GM12878 (cell line): ENCODE measurements around the gene DUSP8.

ENCODE experiments used
- BRCA1 ChIP-seq: IDR thresholded peaks from 2 replicates; pipeline ENCODE4 v1.6.1; 2011; ENCODE audit warnings: low read depth, low read length, improper control_type of control experiment
- CREM ChIP-seq: IDR thresholded peaks from 2 replicates; pipeline ENCODE4 v1.6.1; 2014; ENCODE audit warnings: antibody characterized with exemption, low read depth
- EZH2 ChIP-seq: IDR thresholded peaks from 2 replicates; pipeline ENCODE4 v1.6.1; 2012; ENCODE audit warnings: low read depth, mild to moderate bottlenecking, control low read depth, inconsistent platforms, low read length, borderline replicate concordance; ENCODE audit not compliant: control insufficient read depth
- MXI1 ChIP-seq: fragments of 150-350 bp; IDR thresholded peaks from 2 replicates; pipeline ENCODE4 v1.6.1; 2011; ENCODE audit warnings: low read depth, mild to moderate bottlenecking, inconsistent platforms, low read length, improper control_type of control experiment
- POLR2AphosphoS5 ChIP-seq: IDR thresholded peaks from 2 replicates; pipeline ENCODE4 v1.6.1; 2011; ENCODE audit warnings: mild to moderate bottlenecking, low read length, inconsistent platforms
- TF ChIP-seq, protein P1 (sequence below), 3 experiments: IDR thresholded peaks in 2 of 3; conservative IDR thresholded peaks in 1 of 3; 2 replicates each; pipeline ENCODE4 v1.5.1; 2011; ENCODE audit warnings: low read depth in 3 of 3, low read length in 3 of 3, mild to moderate bottlenecking in 3 of 3, control low read depth in 2 of 3, moderate library complexity in 2 of 3, inconsistent platforms in 1 of 3, mixed read lengths in 1 of 3; ENCODE audit not compliant: control insufficient read depth in 2 of 3, insufficient read depth in 1 of 3; ENCODE audit errors: extremely low read depth in 1 of 3

DNA sequence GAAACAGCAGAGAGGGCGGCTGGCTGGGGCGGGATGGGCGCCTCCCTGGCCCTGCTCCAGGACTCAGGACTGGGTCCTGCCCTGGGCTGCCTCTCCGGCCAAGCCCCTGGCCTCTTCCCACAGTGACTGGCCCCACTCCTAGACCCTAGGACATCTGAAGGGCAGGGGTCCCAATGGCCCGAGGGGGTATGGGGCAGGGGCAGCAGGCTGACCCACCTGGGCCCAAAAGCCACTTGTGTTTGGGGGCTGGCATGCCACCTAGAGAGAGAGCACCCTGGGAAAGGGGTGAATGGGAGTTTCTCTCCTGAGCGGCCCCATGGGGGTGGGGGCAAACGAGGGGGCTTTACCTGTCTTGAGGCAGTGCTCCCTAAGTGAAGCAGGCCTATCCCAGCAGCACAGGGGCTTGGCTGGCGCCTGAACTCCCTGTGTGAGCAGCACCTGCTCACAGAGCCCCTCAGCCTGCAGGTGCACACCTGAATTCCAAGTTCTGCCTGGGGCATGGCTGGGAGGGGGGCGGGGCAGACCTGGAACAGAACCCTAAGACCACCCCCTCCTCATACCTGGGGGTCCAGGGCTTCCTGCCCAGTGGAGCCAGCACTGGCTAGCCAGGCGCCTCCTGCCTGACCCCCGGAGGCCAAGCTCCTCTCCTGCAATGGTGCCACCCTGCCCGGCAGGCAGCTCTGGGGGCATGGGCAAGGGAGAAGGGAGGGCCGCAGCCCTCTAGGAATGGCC, 16.9 kb downstream of the DUSP8 start:
- TF ChIP-seq, protein P1, sequence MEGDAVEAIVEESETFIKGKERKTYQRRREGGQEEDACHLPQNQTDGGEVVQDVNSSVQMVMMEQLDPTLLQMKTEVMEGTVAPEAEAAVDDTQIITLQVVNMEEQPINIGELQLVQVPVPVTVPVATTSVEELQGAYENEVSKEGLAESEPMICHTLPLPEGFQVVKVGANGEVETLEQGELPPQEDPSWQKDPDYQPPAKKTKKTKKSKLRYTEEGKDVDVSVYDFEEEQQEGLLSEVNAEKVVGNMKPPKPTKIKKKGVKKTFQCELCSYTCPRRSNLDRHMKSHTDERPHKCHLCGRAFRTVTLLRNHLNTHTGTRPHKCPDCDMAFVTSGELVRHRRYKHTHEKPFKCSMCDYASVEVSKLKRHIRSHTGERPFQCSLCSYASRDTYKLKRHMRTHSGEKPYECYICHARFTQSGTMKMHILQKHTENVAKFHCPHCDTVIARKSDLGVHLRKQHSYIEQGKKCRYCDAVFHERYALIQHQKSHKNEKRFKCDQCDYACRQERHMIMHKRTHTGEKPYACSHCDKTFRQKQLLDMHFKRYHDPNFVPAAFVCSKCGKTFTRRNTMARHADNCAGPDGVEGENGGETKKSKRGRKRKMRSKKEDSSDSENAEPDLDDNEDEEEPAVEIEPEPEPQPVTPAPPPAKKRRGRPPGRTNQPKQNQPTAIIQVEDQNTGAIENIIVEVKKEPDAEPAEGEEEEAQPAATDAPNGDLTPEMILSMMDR (IDR thresholded peaks at IDR 0.05 in 2 of 3, conservative IDR thresholded peaks at IDR 0.05 in 1 of 3; ENCODE audit: control insufficient read depth in 2 of 3, extremely low read depth in 1 of 3, insufficient read depth in 1 of 3, low read depth in 3 of 3, low read length in 3 of 3) = no peak
- TF ChIP-seq POLR2AphosphoS5 (no peak), BRCA1 (no peak), MXI1 (no peak), CREM (no peak), EZH2 (no peak)
